IPS-18c (cell line): Measurements from ENCODE around the gene KCNK10.

ENCODE experiments used
- H3K4me3 ChIP-seq: 2 replicates; pipeline ENCODE4 v1.7.0; 2013; ENCODE audit warnings: low read depth, mild to moderate bottlenecking, low read length, moderate library complexity; ENCODE audit not compliant: insufficient read depth
- H3K9me3 ChIP-seq: one replicate; pipeline ENCODE4 v1.6.1; 2013; ENCODE audit warnings: mild to moderate bottlenecking, low read length, moderate library complexity; ENCODE audit not compliant: control insufficient read depth, insufficient read depth

KCNK10 gene

DNA sequence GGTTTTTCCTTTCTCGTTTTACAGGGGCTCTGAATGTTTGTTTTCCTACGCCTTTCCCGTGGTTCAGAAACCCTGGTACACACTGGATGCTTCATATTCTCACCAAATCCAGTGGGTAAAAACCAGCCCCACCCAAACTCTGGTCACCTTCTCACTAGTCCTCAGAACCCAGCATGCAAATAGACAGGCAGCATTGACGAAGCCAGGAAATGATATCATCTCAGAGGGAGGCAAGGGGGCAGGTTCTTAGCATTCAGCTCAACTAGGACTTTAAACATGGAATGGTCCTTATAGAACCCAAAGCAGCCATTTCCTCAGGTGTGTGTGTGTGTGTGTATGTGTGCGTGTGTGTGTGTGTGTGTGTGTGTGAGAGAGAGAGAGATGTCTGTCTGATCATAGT, 142.0 kb downstream of the KCNK10 start:
- no peaks in the 10 kb centered on the region for H3K9me3 ChIP-seq
- H3K4me3 ChIP-seq: no peak overlapping the region

GRCh38 chr14:88179716-88180115, 143.4 kb downstream of the KCNK10 start:
- H3K4me3 ChIP-seq: no peak overlapping the region
- no peaks in the 10 kb centered on the region for H3K9me3 ChIP-seq

DNA sequence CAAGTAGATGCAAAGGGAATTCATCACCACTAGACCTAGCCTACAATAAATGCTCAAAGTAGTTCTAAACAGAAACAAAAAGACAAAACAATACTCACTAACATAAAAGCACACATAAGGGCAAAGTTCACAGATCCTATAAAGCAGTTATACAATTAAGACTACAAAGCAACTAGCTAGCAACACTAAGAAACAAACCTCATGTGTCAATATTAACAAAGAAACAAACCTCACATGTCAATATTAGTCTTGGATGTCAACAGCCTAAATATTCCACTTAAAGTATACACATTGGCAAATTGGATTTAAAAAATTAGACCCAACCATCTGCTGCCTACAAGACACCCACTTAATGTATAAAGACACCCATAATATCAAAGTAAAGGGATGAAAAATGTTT, 152.7 kb downstream of the KCNK10 start:
- Histone ChIP-seq H3K4me3 (no peak overlapping the region), H3K9me3 (no peaks in the 10 kb centered on the region)

GRCh38 chr14:88168498-88169165, 154.4 kb downstream of the KCNK10 start:
- H3K4me3 ChIP-seq: no peak overlapping the region
- H3K9me3 ChIP-seq: no peaks in the 10 kb centered on the region

- Histone ChIP-seq H3K4me3 (no peak overlapping the region), H3K9me3 (no peaks in the 10 kb centered on the region)
These were observed 155.0 kb downstream of the KCNK10 start for GRCh38 chr14:88168025-88168424.

- Histone ChIP-seq H3K9me3 (no peaks in the 10 kb centered on the region), H3K4me3 (no peak overlapping the region)
These were observed 156.5 kb downstream of the KCNK10 start for GRCh38 chr14:88166616-88167015.

DNA sequence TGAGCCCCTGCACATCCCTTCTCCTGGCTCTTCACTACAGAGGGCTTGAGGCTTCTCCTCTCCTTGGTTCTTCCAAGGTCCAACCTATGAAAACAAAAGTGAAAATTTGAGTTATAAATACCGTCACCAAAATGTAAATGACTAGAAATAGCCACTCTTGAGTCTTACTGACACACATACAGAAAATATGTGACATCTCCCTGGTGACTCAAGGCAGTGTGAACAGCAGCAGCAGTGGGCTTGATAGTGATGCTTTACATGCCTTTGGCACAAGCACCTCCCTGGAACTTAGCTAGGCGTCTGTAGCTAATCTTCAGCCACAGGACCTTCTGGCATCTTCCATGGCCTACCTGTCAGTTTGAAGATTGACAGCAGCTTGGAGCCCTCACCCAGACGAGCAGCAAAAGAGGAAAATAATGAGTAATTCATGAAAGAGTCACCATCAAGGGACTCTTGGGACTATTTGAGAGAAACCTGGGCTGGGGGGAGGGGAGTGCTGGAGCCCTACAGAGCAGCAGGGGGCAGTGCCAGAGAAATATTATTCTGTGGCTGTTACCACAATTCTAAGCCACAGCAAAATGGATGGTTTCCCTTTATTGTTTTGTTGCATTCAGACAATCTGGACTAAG, 158.0 kb downstream of the KCNK10 start:
- Histone ChIP-seq H3K4me3 (no peak overlapping the region), H3K9me3 (no peaks in the 10 kb centered on the region)

GRCh38 chr14:88163731-88164255, 159.3 kb downstream of the KCNK10 start:
- no peak overlapping the region for H3K4me3 ChIP-seq
- H3K9me3 ChIP-seq: no peaks in the 10 kb centered on the region

DNA sequence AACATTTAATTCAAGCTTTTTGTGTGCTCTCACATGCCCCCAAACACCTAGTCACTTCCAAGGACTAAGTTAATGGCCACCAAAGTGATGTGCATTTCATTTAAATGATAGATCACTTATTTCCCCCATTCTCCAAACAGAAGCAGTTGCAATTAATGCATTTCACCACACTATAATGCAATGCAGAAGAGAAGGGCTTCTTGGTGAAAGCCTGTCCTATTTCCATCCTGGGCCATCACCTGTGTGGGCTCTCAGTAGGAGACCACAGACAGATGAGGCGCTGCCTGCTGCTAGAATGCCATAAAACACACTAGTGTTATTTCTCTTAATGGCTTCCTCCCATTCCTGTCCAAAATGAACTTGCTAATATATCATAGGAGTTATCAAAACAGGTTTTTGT, 166.9 kb downstream of the KCNK10 start:
- no peaks in the 10 kb centered on the region for H3K9me3 ChIP-seq
- no peak overlapping the region for H3K4me3 ChIP-seq

GRCh38 chr14:88154926-88155325, 168.1 kb downstream of the KCNK10 start:
- H3K4me3 ChIP-seq: no peak overlapping the region
- no peaks in the 10 kb centered on the region for H3K9me3 ChIP-seq

- Histone ChIP-seq H3K4me3 (no peak overlapping the region), H3K9me3 (no peaks in the 10 kb centered on the region)
These were observed 168.7 kb downstream of the KCNK10 start for GRCh38 chr14:88154321-88154720.

DNA sequence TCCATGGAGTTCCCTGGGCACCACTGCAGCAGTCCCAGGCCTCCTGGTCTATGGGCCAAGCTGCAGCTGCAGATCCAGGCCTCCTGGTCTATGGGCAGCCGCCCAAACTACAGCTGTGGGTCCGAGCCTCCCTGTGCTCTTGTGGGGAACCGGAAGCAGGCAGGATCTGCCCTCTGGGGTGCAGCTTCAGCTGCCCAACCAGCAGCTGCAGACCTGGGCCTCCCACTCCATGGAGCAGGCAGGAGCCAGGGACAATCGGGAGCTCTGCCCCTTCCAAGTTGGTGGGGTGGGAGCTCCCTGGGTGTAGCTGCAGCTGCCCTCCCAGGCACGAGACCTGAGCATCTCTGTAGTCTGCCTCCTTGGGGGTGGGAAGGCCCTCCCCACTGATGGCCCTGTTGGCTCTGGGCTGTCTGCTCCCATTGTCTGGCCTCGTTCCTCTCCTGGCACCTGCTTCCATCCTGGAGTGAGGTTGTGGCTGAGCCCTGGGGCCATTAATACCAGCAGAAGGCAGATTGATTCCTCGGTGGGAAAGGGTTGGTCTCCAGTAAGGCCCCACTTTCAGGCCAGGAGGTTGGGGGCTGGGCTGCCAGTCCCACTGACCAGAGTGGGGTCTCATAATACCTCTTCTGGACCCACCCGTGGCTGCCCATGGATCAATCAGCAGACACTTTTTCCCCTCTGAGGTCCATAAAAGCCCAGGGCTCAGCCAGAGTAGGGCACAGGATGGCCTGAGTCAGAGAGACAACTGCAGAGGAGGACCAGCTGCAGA, 176.0 kb downstream of the KCNK10 start:
- Histone ChIP-seq H3K9me3 (no peaks in the 10 kb centered on the region), H3K4me3 (no peak overlapping the region)

GRCh38 chr14:88143810-88144209, 179.3 kb downstream of the KCNK10 start:
- Histone ChIP-seq H3K4me3 (no peak overlapping the region), H3K9me3 (no peaks in the 10 kb centered on the region)

DNA sequence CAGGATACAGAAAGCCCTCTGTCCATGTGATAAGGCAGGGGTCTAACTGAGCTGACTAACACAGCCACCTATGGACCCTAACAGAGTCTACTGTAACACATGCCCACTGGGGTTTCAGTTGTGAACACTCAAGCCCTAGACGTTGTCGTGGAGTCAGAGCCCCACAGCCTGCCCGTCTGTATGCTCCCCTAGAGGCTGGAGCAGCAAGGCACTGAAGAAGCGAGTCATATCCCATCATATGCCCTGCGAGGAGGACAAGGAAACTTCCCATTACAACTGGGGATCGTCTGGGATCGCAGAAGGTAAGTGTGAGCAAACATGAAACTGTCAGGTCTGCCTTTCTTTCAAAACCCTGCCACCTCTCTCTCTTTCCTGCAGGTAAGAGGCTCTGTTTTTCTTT, 180.1 kb downstream of the KCNK10 start:
- no peak overlapping the region for H3K4me3 ChIP-seq
- no peaks in the 10 kb centered on the region for H3K9me3 ChIP-seq

DNA sequence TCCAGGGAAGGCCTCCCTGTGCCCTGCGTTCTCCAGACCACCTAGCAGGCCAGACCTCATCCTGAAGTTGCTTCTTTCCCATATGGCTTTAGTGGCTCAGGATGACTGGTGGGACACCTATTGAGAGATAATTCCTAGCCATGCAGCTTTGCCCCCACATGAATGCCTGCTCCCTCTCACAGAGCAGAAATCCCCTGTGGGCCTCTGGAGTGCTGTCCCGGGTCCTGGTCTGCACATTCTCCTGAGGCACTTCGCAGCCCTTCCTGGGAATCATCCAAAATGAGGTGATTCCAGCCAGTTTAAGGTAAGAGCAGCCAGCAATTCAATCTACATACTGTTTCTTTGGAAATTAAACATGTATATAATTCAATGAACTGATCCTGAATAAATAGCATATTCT, 182.2 kb downstream of the KCNK10 start:
- Histone ChIP-seq H3K9me3 (no peaks in the 10 kb centered on the region), H3K4me3 (no peak overlapping the region)

DNA sequence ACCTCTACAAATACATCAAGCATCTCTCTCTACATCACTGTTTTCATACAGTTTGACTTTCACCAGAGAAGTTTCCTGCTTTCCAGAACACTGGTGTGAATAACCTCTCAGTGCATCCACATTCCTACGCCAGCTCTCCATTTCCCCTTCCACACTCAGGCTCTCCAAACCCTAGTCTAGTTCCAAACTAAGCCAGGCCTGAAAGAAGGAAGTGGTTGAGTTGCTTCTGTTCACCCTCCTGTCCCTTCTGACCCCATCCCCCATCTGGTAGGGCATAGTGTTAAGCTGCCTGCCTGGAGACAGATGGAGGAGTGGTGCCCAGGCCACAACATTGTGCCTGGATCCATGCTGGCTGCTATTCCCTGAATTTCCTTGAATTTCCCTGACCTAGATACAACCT, 185.7 kb downstream of the KCNK10 start:
- Histone ChIP-seq H3K4me3 (no peak overlapping the region), H3K9me3 (no peaks in the 10 kb centered on the region)
